SU-DHL-6 (cell line): ENCODE results near the gene CCDC85B.

Experiments
- CTCF ChIP-seq: fragments of 200-600 bp; sonication (generic); IDR thresholded peaks from one replicate; pipeline ENCODE4 v1.5.1; 2017; ENCODE audit warnings: antibody characterized with exemption, mild to moderate bottlenecking, low read length, moderate library complexity; ENCODE audit not compliant: insufficient read depth, poor library complexity, severe bottlenecking
- EZH2phosphoT487 ChIP-seq: fragments of 200-600 bp; sonication (generic), shearing (Covaris generic); conservative IDR thresholded peaks from 2 replicates; pipeline ENCODE4 v1.6.1; 2018; ENCODE audit warnings: mild to moderate bottlenecking, antibody characterized with exemption, low read length, moderate library complexity, mixed read lengths

GRCh38 chr11:65903715-65904114, 13.2 kb downstream of the CCDC85B start:
- TF ChIP-seq CTCF (no peak), EZH2phosphoT487 (no peak)
